HG02981 (cell line): Measurements from ENCODE around the gene DDX56.

Experiments used
- ATAC-seq: cut with Tn5 transposase; IDR thresholded peaks from one replicate; pipeline ENCODE4 v1.9.1; 2021; ENCODE audit warnings: mild to moderate bottlenecking, moderate library complexity; ENCODE audit not compliant: unreplicated experiment

DDX56 gene

GRCh38 chr7:44573464-44574286 is at the start of gene DDX56:
Gene DDX56 (minus strand): TSS chr7:44573908. CDS start chr7:44573895, 13 bp downstream.
- ATAC-seq: peak; percentile 89

- peak; percentile 66 for ATAC-seq
Measured at GRCh38 chr7:44622342-44623151, 48.8 kb upstream of the DDX56 start.

- ATAC-seq: no peak
Measured at GRCh38 chr7:44621750-44622103, 48.0 kb upstream of the DDX56 start.

GRCh38 chr7:44621034-44621749 is 47.5 kb upstream of the DDX56 start:
- no peak for ATAC-seq

GRCh38 chr7:44618753-44619152 is 45.0 kb upstream of the DDX56 start:
- ATAC-seq: no peak

GRCh38 chr7:44618045-44618444 is 44.3 kb upstream of the DDX56 start:
- no peak for ATAC-seq

GRCh38 chr7:44617225-44617890 is 43.6 kb upstream of the DDX56 start:
- no peak for ATAC-seq

GRCh38 chr7:44616545-44616944 is 42.8 kb upstream of the DDX56 start:
- ATAC-seq: no peak

GRCh38 chr7:44615793-44616192 is 42.1 kb upstream of the DDX56 start:
- ATAC-seq: no peak

- no peak for ATAC-seq
Measured at GRCh38 chr7:44615149-44615611, 41.5 kb upstream of the DDX56 start.

- ATAC-seq: no peak
Measured at GRCh38 chr7:44609829-44610228, 36.1 kb upstream of the DDX56 start.

- no peak for ATAC-seq
Measured at GRCh38 chr7:44608916-44609648, 35.4 kb upstream of the DDX56 start.

- ATAC-seq: no peak
Measured at GRCh38 chr7:44607141-44608068, 33.7 kb upstream of the DDX56 start.

- ATAC-seq: peak; percentile 91
Measured at GRCh38 chr7:44606341-44607140, 32.8 kb upstream of the DDX56 start, which contains the start of gene OGDH. Gene OGDH (plus strand): TSS chr7:44606627. CDS start chr7:44624344, 17,717 bp downstream.

GRCh38 chr7:44604941-44605340 is 31.2 kb upstream of the DDX56 start:
- no peak for ATAC-seq

- no peak for ATAC-seq
Measured at GRCh38 chr7:44603193-44603592, 29.5 kb upstream of the DDX56 start.

GRCh38 chr7:44602576-44602910 is 28.8 kb upstream of the DDX56 start:
- ATAC-seq: no peak

GRCh38 chr7:44599222-44599621 is 25.5 kb upstream of the DDX56 start:
- no peak for ATAC-seq
